RPMI8226 (cell line): ENCODE measurements around the gene TUBD1.
"Not testable (repeated sequence)": the region's sequence is repeated elsewhere in the genome, so short reads cannot be mapped to it uniquely, and the experiment has no call there.

ENCODE experiments used
- DNase-seq: peaks from one replicate; pipeline ENCODE4 v3.0.0-alpha.2; 2015

Gene TUBD1

DNA sequence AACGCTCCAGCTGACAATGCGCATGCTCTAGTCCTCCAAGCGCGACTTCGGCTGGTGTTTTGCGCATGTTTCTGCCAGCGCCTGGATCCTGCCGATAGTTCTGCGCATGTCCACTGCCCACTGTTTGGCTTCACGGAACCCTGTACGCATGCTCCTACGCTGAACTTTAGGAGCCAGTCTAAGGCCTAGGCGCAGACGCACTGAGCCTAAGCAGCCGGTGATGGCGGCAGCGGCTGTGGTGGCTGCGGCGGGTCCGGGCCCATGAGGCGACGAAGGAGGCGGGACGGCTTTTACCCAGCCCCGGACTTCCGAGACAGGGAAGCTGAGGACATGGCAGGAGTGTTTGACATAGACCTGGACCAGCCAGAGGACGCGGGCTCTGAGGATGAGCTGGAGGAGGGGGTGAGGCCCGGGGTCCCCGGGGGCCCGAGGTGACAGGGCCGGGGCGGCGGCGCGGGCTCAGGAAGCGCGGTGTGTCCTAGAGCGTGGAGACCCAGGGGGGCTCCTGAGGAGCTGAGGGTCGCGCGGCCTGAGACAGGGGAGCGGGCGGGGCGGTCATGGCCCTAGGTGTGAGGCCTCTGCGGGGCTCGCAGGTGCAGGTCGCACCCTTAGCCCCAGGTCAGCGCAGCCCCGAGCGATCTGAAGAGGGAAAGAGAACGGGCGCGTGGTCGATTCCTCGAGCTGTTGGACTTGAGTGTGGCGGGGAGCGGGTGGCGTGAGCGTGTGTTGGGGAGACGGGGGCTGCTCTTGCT is at the start of gene TUBD1, which contains the start of gene RPS6KB1:
Gene TUBD1 (minus strand): TSS at position 20 of the 752 bp plus-strand sequence. CDS start 1,941 bp downstream, outside the sequence.
Gene RPS6KB1 (plus strand): TSS at position 198 of the 752 bp plus-strand sequence. CDS start 64 bp downstream, at position 262.
- DNase-seq: peak; percentile 98

- no peak for DNase-seq
These were observed 48.4 kb upstream of the TUBD1 start for GRCh38 chr17:59941131-59941530.

GRCh38 chr17:59940697-59941096 is 48.0 kb upstream of the TUBD1 start:
- DNase-seq: not testable (repeated sequence)

DNA sequence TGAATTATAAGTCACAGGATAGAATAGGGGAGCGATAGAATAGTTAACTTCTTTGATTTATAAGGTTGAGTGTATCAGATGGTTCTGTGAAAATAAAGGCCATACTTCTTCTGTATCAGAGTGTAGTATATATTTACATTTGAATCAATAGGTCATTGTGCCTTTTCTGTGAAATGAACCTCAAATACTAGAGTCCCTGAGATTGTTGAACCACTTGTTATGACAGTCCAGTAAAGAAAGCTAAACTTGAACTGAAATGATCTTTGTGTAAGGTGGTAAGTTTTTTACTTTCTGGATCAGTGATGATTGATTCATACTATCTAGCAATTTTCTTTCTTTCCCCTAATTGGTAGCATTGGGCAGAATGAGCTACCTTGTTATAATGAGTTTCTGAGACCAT is 40.6 kb upstream of the TUBD1 start:
- DNase-seq: not testable (repeated sequence)

DNA sequence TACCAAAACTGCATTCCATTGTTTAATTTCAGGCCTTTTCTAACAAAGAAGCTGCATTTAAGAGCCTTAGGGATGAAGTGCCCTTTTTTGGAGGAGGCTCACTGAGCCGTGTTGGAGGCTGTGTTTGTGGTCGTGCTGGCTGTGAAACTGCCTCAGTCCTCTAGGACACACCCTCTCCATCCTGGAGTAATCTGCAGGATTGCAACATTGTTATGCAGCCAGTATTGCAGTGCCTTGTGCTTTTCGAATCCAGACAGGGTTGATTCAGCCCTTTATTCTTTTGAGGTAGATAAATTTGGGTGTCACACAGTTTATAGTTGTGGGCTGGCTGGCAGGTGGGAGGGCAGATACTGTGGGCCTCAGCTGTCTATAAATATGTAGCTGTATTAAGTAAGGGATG is 38.0 kb upstream of the TUBD1 start:
- DNase-seq: not testable (repeated sequence)

DNA sequence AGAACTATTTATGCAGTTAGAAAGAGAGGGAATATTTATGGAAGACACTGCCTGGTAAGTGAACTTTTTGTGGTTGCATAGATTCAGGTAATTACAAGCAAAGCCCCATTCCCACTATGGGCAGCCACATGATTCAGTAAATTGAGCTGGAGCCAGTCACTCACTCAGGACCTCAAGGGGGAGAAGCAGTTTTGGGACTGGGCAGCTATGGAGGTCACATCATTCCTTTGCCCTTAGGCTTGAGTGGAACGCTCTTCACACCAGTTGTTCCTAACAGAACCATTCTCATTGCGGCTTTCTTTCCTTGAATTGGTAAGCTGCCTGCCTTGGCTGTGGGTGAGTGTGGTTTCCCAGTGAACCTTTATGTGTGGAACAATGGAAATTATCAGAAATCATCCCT is 37.4 kb upstream of the TUBD1 start:
- DNase-seq: not testable (repeated sequence)

DNA sequence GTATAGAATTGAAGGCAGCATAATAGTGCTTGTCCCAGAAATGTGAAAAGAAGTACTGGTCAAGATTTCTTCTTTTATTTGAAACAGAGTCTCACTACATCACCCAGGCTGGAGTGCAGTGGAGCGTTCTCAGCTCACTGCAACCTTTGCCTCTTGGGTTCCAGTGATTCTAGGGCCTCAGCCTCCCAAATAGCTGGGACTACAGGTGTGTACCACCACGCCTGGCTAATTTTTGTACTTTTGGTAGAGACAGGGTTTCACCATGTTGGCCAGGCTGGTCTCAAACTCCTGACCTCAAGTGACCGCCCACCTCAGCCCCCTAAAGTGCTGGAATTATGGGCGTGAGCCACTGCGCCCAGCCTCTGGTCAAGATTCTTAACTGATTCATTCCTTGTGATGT is 27.9 kb upstream of the TUBD1 start:
- not testable (repeated sequence) for DNase-seq

GRCh38 chr17:59916446-59916845 is 23.7 kb upstream of the TUBD1 start:
- DNase-seq: no peak

GRCh38 chr17:59914274-59914854 is 21.6 kb upstream of the TUBD1 start:
- DNase-seq: peak; percentile 56

- DNase-seq: no peak
These were observed 14.7 kb upstream of the TUBD1 start for GRCh38 chr17:59907467-59907866.

DNA sequence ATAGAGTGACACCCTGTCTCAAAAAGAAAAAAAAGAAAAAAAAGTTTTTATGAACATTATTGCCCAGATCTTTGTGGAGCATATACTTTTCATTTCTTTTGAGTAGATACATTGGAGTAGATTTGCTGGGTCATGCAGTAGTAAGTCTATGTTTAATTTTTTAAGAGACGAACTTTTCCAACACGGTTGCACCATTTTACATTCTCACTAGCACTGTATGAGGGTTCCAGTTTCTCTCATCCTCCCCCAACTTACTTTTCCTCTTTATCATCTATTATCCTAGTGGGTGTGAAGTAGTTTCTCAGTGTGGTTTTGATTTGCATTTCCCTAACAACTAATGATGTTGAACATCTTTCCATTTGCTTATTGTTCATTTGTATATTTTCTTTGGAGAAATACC is 10.7 kb upstream of the TUBD1 start:
- no peak for DNase-seq

- no peak for DNase-seq
These were observed 8.9 kb upstream of the TUBD1 start for GRCh38 chr17:59901604-59902003.

GRCh38 chr17:59899099-59899498 is 6.4 kb upstream of the TUBD1 start:
- DNase-seq: peak; percentile 41

DNA sequence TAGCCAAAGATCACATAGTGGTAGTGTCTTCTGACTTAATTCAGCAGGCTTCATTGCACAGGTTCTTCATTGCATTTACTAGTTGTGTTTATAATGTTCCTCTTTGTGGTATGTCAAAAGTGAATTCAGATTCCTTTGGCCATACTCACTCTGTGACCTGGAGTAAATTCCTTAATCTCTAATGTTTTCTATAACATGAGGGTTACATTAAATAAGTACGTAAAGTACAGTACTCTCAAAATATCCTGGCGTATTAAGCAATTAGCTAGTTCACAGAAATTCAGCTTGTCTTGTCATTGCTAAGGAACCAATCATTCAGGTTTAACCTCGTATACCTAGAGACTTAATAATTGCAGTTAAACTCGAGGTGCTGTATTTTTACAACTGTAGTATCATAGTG is 4.3 kb upstream of the TUBD1 start:
- no peak for DNase-seq

DNA sequence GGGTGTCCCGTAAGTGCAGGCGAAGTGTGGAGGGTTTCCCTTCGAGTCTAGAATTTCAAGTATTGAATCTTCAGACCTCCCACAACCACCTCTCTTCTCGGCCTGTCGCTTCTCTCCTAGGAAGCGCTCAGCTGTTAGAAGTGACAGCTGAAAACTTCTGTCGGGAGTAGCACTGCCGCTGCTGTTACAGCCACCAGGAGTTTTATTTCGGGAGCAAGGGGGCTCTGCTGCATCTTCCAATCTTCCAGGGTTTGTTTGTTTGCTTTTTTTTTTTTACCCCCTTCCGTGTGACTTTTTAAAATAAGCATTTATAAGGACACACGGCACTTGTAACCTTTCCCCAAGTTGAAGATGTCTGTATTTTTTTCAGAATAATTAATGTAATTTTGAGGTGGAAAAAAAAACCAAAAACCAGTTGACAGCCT is 945 bp upstream of the TUBD1 start:
- no peak for DNase-seq

GRCh38 chr17:59892251-59892923 is 356 bp downstream of the TUBD1 start:
- no peak for DNase-seq

GRCh38 chr17:59890720-59891119 is 2.0 kb downstream of the TUBD1 start:
- no peak for DNase-seq

DNA sequence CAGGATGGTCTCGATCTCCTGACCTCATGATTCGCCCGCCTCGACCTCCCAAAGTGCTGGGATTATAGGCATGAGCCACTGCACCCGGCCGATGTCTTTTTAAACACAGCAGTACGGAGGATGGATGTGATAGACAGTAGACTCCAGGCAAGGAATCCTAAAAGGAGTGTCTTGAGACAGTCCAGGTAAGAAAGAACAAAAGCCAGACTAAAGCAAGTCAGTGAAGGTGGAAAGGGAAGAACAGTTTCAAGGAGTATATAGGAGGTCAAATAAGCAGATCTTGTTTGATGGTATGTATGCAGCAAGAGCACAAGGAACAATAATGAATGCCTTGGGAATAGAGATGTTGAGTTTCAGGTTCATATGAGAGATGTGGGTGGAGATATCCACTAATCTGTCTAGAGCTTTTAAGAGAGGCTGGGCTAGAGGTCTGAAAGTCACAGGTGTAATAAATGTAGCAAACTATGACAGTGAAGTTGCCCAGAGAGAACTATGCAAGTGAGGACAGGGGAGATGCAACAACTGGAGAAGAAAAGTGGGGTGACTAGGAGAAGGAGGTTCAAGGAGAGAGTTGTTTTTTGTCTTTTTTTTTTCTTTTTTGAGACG is 4.5 kb downstream of the TUBD1 start:
- no peak for DNase-seq

GRCh38 chr17:59884861-59885260 is 7.9 kb downstream of the TUBD1 start:
- no peak for DNase-seq

GRCh38 chr17:59878624-59879023 is 14.1 kb downstream of the TUBD1 start:
- DNase-seq: no peak

DNA sequence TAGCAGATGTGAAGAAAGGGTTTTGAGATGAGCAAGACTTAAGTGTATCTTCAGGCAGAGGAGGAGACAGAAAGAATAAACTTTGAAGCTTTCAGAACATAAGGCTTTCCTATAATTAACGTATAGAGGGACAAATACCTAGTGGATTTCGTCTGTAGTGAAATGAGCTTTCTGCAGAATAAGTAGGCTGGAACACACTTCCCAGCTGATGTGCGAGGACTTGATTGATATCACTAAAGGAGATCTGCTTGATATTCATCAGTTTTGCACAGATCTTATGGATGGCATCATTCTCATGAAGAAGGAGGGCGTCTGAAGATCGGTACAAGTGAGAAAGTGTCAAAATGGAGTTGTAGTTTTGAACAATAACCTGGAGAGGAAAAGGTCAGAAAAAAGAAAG is 14.8 kb downstream of the TUBD1 start:
- DNase-seq: no peak

DNA sequence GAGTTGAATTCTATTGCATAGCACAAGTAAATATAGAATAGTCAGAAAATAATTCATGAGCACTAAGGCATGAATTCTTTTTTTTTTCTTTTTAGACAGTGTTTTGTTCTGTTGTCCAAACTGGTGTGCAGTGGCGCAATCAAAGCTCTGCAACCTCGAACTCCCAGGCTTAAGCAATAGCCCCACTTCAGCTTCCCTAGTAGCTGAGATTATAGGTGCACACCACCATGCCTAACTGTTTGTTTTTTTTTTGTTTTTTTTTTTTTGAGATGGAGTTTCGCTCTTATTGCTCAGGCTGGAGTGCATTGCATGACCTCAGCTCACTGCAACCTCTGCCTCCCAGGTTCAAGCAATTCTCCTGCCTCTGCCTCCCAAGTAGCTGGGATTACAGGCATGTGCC is 16.6 kb downstream of the TUBD1 start:
- DNase-seq: no peak

- no peak for DNase-seq
These were observed 18.4 kb downstream of the TUBD1 start for GRCh38 chr17:59874376-59874775.
